ENCODE results near the gene LNX1.

Gene LNX1

DNA sequence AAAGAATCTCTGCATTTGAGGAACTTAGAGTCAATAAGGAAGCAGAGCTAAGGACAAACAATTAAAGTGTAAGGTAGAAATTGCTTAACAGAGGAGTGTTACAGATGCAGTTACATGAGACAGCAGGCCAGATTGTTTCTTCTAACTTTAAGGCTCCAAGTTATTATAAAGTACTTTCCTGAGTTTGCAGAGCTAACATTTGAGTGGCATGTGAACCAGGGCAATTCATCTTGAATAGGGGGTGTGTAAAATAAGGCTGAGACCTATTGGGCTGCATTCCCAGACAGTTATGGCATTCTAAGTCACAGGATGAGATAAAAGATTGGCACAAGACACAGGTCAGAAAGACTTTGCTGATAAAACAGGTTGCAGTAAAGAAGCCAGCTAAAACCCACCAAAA, 7.6 kb upstream of the LNX1 start:
- no peak for DNase-seq

DNA sequence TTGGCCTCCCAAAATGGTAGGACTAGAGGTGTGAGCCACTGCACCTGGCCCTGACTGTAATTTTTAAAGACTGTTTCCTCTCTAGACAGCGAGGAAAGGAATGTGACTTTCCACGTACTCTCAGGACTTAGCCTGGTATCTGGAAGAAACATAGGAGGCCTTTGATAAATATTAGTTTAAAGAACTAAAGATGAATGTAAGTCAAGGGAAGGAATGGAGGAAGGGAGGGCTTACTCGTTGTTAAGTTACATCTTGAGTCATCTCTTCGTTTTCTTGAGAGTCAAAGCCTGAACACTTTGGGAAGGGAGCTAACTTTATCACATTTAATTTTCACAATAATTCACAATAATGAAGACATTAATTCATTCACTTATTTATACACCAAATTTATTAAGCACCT, 7.2 kb upstream of the LNX1 start:
- DNase-seq, result no peak

DNA sequence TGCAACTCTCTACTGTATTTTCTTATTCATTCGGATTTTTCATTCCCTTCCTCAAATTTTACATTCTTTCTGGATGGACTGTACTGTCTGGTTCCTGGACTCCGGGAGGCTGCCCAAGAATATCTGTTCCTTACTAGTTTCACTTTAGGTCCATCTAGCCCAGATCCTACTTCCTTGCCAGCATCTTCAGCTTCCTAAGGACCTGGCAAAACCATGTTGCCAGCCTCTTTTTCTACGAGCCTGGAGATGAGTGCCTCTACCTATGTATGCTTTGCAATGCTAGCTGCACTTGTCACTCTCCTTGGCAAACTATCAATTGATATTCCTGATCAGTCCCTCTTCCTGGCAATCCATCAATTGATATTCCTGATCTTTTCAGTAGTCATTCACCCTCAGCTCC, 5.6 kb upstream of the LNX1 start:
- DNase-seq, result no peak

DNA sequence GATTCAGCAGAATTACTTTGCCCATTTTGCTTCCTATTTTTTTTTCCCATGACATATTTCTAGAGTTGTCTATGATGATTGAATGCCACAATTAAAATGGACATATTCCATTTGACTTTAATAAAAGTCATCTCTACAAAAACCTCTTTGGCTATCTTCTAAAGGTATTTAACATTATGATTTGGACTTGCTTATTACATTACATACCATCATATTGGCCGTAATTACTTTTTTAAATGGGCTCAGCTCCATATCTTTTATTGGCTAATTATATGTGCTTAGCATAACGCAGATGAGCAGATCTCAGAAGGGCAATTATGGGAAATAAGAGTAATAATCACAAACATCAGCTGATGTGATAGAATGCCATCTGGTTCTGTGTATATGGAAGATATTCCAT, 4.5 kb upstream of the LNX1 start:
- DNase-seq, result no peak

DNA sequence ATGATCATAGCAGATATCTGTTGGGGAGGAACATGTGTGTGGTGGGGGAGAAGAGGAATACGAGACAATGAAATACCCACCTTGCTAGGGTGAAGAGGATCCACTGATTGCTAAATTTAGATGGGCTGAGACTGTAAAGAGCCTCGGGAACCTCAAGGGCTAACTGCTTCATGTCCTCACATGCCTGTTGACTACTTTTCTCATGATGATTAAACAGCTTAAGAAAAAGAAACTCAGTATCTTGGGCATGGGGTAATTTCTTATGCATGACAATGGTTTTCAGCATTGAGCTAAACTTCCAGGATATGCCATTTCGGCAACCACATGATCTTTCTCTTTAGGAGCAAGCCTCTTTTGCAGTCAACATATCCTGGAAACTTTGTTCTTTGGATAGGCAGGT, 3.9 kb upstream of the LNX1 start:
- no peak for DNase-seq

GRCh38 chr4:53593765-53594164, 2.5 kb upstream of the LNX1 start:
- no peak for DNase-seq

DNA sequence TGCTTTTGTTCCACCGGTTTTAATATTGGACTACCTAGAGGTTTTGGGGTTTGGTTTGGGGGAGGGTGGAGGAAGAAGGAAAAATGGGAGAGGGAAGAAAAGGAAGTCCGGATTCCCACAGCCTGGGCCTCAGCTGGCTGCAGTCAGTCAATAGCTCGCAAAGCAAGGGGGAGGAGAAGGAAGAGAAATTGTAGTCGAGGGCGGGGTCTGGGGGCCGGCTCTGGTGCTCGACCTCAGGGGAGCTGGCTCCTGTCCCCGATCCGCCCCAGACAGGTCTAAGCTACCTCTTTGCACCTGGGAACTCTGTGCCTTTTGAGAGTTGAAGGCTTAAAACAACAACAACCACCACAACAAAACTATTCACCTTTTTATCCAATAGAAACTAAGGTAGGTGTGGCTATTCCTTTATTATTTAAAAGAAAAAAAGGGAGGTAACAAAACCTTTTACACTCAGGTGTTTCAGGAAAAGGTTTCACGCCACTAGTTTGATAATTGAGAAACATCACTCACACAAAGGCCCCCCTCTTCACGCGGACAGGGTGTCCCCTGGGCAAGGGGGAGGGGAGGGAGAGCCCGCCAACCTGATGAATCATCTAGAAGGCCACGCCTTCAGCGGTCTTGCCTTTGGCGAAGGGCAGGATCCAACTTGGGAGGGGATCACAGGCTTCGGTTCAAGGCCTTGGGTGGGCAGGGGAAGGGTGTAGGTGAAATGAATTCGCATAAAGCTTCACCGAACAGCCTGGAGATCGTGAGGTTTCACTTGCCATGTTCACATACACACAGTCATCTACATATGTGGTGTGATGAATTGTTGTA, 1.6 kb upstream of the LNX1 start:
- DNase-seq, result no peak

DNA sequence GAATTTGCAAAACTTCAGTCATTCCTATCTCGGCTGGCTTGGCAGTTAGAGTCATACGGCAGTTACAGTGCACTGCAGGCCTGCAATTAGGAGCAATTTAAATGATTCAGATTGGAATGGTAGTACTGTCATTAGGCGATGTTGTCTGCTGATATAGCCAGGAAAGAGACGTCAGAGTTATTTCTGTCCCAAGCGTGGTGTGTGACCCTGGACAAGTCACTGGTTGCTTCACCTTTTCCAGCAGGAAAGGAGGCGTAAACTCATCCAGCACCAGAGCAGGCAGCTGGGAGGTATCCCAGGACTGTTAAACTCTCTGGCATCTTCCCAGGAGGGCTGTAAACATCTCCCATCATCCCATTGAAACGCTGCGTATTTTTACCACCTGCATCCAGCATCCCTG, 836 bp upstream of the LNX1 start:
- no peak for DNase-seq

GRCh38 chr4:53590187-53590586, 1.1 kb downstream of the LNX1 start:
- DNase-seq, result no peak

- DNase-seq, result no peak
These were observed 1.8 kb downstream of the LNX1 start for GRCh38 chr4:53589511-53589910.

GRCh38 chr4:53587135-53587534, 4.2 kb downstream of the LNX1 start:
- DNase-seq, result no peak

DNA sequence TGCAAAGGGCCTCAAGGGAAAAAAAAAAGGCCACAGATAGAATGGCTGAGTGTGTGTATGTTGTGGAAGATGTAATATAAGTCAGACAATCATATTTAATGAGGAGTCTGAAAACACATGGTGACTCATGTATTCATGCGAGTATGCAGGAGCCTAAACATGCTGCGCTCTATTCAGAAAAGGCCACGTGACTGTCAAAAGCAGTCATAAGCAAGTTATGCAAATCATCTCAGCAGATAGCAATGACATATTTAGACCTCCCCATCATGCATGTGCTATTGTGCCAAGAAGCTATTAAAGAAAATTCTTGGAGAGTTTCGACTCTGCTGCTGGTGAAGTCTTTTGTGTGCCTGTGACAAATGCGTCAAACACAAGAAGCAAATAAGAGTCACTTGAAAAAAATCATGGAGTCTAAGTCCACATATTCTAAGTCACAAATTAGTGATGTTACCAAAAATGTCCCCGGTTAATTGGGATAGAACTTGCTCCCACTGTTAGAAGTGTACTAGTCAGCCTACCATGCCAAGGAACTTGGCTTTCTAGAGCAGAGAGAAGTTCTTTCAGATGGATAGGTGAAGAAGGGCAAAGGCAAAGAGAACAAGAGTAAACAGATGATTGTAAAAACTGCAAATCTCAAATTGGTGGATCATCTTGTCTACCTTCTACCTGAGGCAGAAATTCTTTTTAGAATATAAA, 5.0 kb downstream of the LNX1 start:
- no peak for DNase-seq

- no peak for DNase-seq
These were observed 6.6 kb downstream of the LNX1 start for GRCh38 chr4:53584658-53585057.

GRCh38 chr4:53583513-53583912, 7.8 kb downstream of the LNX1 start:
- DNase-seq, result no peak

- DNase-seq, result no peak
These were observed 9.1 kb downstream of the LNX1 start for GRCh38 chr4:53582194-53582593.

- no peak for DNase-seq
These were observed 11.0 kb downstream of the LNX1 start for GRCh38 chr4:53580274-53580673.

DNA sequence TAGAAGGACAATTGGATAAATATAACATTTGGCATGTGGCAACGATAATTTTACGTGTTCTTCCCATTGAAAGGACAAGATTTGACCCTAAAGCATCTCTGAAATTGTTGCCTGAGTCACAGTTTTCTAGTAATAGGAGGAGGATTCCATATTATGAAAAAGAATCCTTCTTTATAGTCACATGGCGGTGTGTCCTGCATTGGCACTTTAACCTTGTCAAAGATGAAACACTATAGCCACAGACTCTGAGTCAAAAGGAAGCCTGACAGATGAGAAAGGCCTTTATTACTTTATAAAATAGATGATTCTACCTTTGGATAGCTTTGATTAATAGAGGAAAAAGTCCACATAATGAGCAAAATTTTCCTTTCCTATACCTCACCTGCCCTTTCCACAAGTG, 11.5 kb downstream of the LNX1 start:
- no peak for DNase-seq

DNA sequence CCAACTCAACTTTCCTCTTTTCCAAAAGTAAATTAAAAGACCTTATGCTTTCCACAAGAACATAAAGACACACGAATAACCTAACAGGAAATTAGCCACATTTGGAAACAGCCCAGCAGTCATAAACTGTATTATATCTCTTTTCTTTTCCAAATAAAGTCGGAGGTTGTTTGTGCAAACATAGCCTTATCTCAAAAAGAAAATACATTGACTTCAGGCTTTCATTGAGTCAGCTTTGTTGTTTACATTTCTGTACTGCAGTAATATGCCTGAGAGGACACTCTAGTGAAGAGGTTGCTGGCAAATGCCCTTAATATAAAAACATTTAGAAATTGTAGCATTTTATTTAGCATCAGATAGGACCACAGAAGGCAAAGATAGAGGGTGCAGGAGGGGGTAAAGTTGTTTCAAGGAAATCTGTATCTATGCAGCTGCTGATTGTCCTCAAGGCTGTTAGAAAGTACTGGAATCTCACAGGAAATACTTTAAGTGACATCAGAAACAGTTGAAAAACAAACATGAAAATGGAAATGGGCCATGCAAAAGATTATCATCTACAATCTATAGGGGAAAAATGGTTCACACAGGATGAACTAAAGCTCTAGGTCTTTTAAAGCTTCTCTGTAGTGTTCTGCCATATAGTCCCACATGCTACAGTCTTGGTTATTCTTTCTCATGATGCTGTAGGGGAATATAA, 14.5 kb downstream of the LNX1 start:
- DNase-seq, result no peak

DNA sequence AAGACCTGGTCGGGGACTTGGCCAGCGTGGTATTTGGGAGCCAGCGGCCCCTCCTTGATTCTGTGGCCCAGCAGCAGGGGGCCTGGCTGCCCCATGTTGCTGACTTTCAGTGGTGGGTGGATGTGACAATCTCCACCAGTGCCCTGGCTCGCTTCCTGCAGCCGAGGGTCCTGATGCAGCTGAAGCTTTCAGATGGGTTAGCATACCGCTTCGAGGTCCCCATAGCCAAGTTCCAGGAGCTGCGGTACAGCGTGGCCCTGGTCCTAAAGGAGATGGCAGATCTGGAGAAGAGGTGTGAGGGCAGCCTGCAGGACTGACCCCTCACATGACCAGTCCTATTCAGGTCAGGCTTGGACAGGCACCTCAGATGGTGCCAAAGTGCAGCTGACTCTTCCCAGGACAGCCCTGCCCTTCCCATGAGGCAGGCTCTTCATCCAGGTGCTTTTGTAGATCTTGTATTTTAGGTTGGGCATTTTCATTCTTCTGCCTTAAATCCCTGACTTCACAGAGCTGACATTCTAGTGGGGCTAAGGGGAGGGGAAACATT, 15.1 kb downstream of the LNX1 start:
- DNase-seq, result no peak

DNA sequence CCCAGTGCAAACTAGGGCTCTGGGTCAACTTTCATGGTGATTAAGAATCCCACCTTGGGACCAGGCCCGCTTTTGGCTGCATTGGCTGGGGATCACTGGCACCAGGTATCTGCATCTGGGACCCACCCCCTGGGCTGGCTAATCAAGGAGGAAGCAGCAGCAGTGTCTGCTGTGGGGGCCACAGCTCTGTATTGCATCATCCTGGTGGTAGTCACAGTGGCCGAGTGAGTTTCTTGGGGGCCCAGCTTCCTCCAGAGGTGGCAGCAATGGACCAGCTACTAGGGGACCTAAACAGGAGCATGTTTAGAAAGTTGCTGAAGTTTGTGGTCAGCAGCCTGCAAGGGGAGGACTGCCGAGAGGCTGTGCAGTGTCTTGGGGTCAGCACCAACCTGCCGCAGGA, 15.7 kb downstream of the LNX1 start:
- DNase-seq, result no peak

GRCh38 chr4:53574528-53574927, 16.8 kb downstream of the LNX1 start:
- DNase-seq, result no peak

- no peak for DNase-seq
These were observed 17.6 kb downstream of the LNX1 start for GRCh38 chr4:53573696-53574095.

DNA sequence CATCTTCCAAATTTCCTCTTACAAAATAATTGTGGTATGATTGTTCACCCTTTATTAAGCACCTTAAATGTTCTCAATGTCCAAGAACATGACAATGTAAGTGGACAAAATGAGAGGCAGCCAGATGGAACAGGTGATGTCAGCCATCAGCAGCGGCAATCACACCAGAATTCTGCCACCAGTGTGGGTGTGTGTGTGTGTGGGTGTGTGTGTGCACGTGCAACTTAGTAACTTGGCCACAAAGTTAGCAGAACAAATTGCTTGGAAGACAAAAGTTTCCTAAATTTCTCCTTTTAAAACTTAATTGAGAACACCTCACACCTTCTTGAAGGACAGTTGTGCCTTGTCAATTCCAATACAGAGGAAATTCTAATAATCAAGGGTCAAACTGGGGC, 18.7 kb downstream of the LNX1 start:
- no peak for DNase-seq
